GM23338 (cell line): ENCODE measurements around the gene RTP4. TPM values are rescaled to one million over a fixed set of nuclear protein-coding genes. Genes with fewer than 3 reads are reported as not detected.

Experiments
- ATAC-seq: fragments of 200-7000 bp; cut with Tn5 transposase; 3 replicates; pipeline ENCODE4 v1.9.1; 2020
- DNase-seq: peaks from one replicate; pipeline ENCODE4 v3.0.0-alpha.2; 2015; ENCODE audit warnings: low spot score
- H2AFZ ChIP-seq: fragments of 200-600 bp; sonication (generic); 2 replicates; pipeline ENCODE4 v1.8.0; 2016; ENCODE audit warnings: antibody characterized with exemption, mild to moderate bottlenecking, moderate library complexity
- H3F3A ChIP-seq: fragments of 200-600 bp; sonication (generic); replicated peaks from 2 replicates; pipeline ENCODE4 v1.8.0; 2017; ENCODE audit warnings: antibody characterized with exemption, mixed run types, low read depth
- H3K27ac ChIP-seq: fragments of 200-600 bp; sonication (generic); 2 replicates; pipeline ENCODE4 v1.6.1; 2016; ENCODE audit warnings: low read depth
- H3K27me3 ChIP-seq: fragments of 200-600 bp; sonication (generic); 2 replicates; pipeline ENCODE4 v1.8.0; 2016; ENCODE audit warnings: mild to moderate bottlenecking, mixed run types, moderate library complexity; ENCODE audit not compliant: insufficient read depth
- H3K36me3 ChIP-seq: fragments of 200-600 bp; sonication (generic); 2 replicates; pipeline ENCODE4 v1.8.0; 2016; ENCODE audit warnings: mild to moderate bottlenecking; ENCODE audit not compliant: insufficient read depth
- H3K4me1 ChIP-seq: fragments of 200-600 bp; sonication (generic); 2 replicates; pipeline ENCODE4 v1.8.0; 2016; ENCODE audit warnings: mild to moderate bottlenecking, moderate library complexity; ENCODE audit not compliant: insufficient read depth
- H3K4me2 ChIP-seq: fragments of 200-600 bp; sonication (generic); 2 replicates; pipeline ENCODE4 v1.7.1; 2017; ENCODE audit warnings: mixed run types
- H3K4me3 ChIP-seq: fragments of 200-600 bp; sonication (generic); 2 replicates; pipeline ENCODE4 v1.6.1; 2016; ENCODE audit warnings: mixed run types
- H3K79me2 ChIP-seq: fragments of 200-600 bp; sonication (generic); replicated peaks from 2 replicates; pipeline ENCODE4 v1.8.0; 2017; ENCODE audit warnings: mild to moderate bottlenecking; ENCODE audit not compliant: insufficient read depth
- H3K9me2 ChIP-seq: fragments of 200-600 bp; sonication (generic); 2 replicates; pipeline ENCODE4 v1.8.0; 2017; ENCODE audit not compliant: insufficient read depth
- H4K20me1 ChIP-seq: fragments of 200-600 bp; sonication (generic); replicated peaks from 2 replicates; pipeline ENCODE4 v1.8.0; 2017; ENCODE audit warnings: mild to moderate bottlenecking; ENCODE audit not compliant: insufficient read depth
- H3K27ac Mint-ChIP-seq: 2 replicates; pipeline ENCODE4 v1.8.0; 2020; ENCODE audit warnings: inconsistent platforms, mild to moderate bottlenecking, moderate library complexity, mixed read lengths
- H3K27me3 Mint-ChIP-seq: 3 replicates; pipeline ENCODE4 v1.8.0; 2022; ENCODE audit warnings: low read depth, mild to moderate bottlenecking, moderate library complexity, mixed read lengths, inconsistent platforms; ENCODE audit not compliant: insufficient read depth, poor library complexity
- H3K36me3 Mint-ChIP-seq: 3 replicates; pipeline ENCODE4 v1.8.0; 2021; ENCODE audit warnings: low read depth, mild to moderate bottlenecking, inconsistent platforms, moderate library complexity, mixed read lengths
- H3K4me1 Mint-ChIP-seq: 3 replicates; pipeline ENCODE4 v1.8.0; 2020; ENCODE audit warnings: mild to moderate bottlenecking, inconsistent platforms, mixed read lengths
- H3K4me3 Mint-ChIP-seq: 3 replicates; pipeline ENCODE4 v1.8.0; 2021; ENCODE audit warnings: moderate library complexity, mild to moderate bottlenecking, inconsistent platforms, mixed read lengths
- H3K9me3 Mint-ChIP-seq: 3 replicates; pipeline ENCODE4 v1.8.0; 2020; ENCODE audit warnings: moderate library complexity, mild to moderate bottlenecking, inconsistent platforms, mixed read lengths
- CREB1 ChIP-seq: fragments of 250-450 bp; sonication (Bioruptor Pico); IDR thresholded peaks from 2 replicates; pipeline ENCODE4 v1.5.0; 2020; ENCODE audit warnings: low read depth, mild to moderate bottlenecking, moderate library complexity
- CTCF ChIP-seq, 2 experiments: fragments of 200-600 bp in 1 of 2; sonication (generic) in 1 of 2; conservative IDR thresholded peaks; 2 replicates each; pipeline versions ENCODE4 v1.5.1 to v1.6.1; 2016 to 2017; ENCODE audit warnings: antibody characterized with exemption in 2 of 2, low read depth in 2 of 2, mild to moderate bottlenecking in 2 of 2, moderate library complexity in 1 of 2
- ETS1 ChIP-seq: IDR thresholded peaks from 2 replicates; pipeline ENCODE4 v1.6.1; 2016; ENCODE audit warnings: antibody characterized with exemption
- EZH2 ChIP-seq: fragments of 200-600 bp; sonication (generic); IDR thresholded peaks from one replicate; pipeline ENCODE4 v1.8.0; 2017; ENCODE audit warnings: antibody characterized with exemption, mild to moderate bottlenecking, low read depth; ENCODE audit not compliant: unreplicated experiment
- EZH2phosphoT487 ChIP-seq: fragments of 200-600 bp; sonication (generic); IDR thresholded peaks from one replicate; pipeline ENCODE4 v1.8.1; 2018; ENCODE audit warnings: antibody characterized with exemption; ENCODE audit not compliant: unreplicated experiment
- JUNB ChIP-seq: IDR thresholded peaks from one replicate; pipeline ENCODE4 v1.6.1; 2016; ENCODE audit warnings: antibody characterized with exemption; ENCODE audit not compliant: unreplicated experiment
- NANOG ChIP-seq: IDR thresholded peaks from 2 replicates; pipeline ENCODE4 v1.6.1; 2016; ENCODE audit warnings: antibody characterized with exemption, borderline replicate concordance
- POLR2AphosphoS5 ChIP-seq: IDR thresholded peaks from 2 replicates; pipeline ENCODE4 v1.6.1; 2016; ENCODE audit warnings: antibody characterized with exemption, low read depth
- REST ChIP-seq: IDR thresholded peaks from one replicate; pipeline ENCODE4 v1.6.1; 2018; ENCODE audit warnings: antibody characterized with exemption; ENCODE audit not compliant: unreplicated experiment
- STAT1 ChIP-seq: IDR thresholded peaks from one replicate; pipeline ENCODE4 v1.6.1; 2016; ENCODE audit warnings: antibody characterized with exemption; ENCODE audit not compliant: unreplicated experiment
- ZNF114 ChIP-seq: fragments of 250-450 bp; sonication (Bioruptor Pico); IDR thresholded peaks from 2 replicates; pipeline ENCODE4 v1.5.0; 2020; ENCODE audit warnings: mild to moderate bottlenecking, moderate library complexity
- ZNF331 ChIP-seq: fragments of 250-450 bp; sonication (Bioruptor Pico); IDR thresholded peaks from 2 replicates; pipeline ENCODE4 v1.5.0; 2020; ENCODE audit warnings: low read depth, mild to moderate bottlenecking, moderate library complexity
- ZNF462 ChIP-seq: fragments of 250-450 bp; sonication (Bioruptor Pico); IDR thresholded peaks from 2 replicates; pipeline ENCODE4 v1.5.0; 2020; ENCODE audit warnings: mild to moderate bottlenecking, moderate library complexity
- polyA plus RNA-seq: library from polyadenylated mRNA; unstranded; fragments of >200 nt; fragmentation: Nextera tagmentation; extraction: Ambion mirVana; gene quantifications from 2 replicates; pipeline ENCODE4 v1.2.1, GENCODE V29; 2016
- total RNA-seq: library from RNA; depleted of rRNA; stranded (reverse); fragments of >200 nt; shearing (Covaris generic); gene quantifications from 2 replicates; pipeline ENCODE4 v1.2.3, GENCODE V29; 2014

The RTP4 gene
- total and polyA plus RNA-seq, 2 experiments from 2014 or later, result not detected

GRCh38 chr3:187359798-187360486 lies 8.2 kb upstream of the RTP4 start:
- Histone ChIP-seq H3K4me2 (peak overlapping the region; percentile 58), H3K9me2 (peaks cover 20% of the 10 kb centered on the region), H3K36me3 (no peaks in the 10 kb centered on the region; the same call in 1 of the 2 replicates), H3K4me3 (no peak overlapping the region), H4K20me1 (no peaks in the 10 kb centered on the region), H3K27ac (peak overlapping the region; percentile 75), H3F3A (no peaks in the 10 kb centered on the region), H2AFZ (peak overlapping the region; percentile 4; the same call in 1 of the 2 replicates), H3K79me2 (no peaks in the 10 kb centered on the region), H3K27me3 (no peaks in the 10 kb centered on the region), H3K4me1 (peaks cover 54% of the 10 kb centered on the region)
- Mint-ChIP-seq H3K4me1 (peaks cover 49% of the 10 kb centered on the region), H3K4me3 (no peak overlapping the region), H3K36me3 (no peaks in the 10 kb centered on the region; the same call in 2 of the 3 replicates), H3K27me3 (peaks cover 3% of the 10 kb centered on the region), H3K27ac (peak overlapping the region; percentile 23; the same call in 1 of the 2 replicates), H3K9me3 (no peaks in the 10 kb centered on the region)
- DNase-seq (peak; percentile 40), ATAC-seq (peak; percentile 65)
- TF ChIP-seq JUNB, result no peak
- TF ChIP-seq POLR2AphosphoS5, result no peak
- no peak for TF ChIP-seq STAT1
- no peak for TF ChIP-seq ETS1
- no peak for TF ChIP-seq NANOG
- no peak for TF ChIP-seq CREB1
- no peak for TF ChIP-seq EZH2phosphoT487
- no peak for TF ChIP-seq CTCF (conservative IDR thresholded peaks at IDR 0.05; ENCODE audit: low read depth in 2 of 2)
- TF ChIP-seq ZNF331, result no peak
- TF ChIP-seq REST, result no peak
- TF ChIP-seq EZH2, result no peak
- no peak for TF ChIP-seq ZNF114 (CRISPR knock-in tag)
- TF ChIP-seq ZNF462, result no peak
